PC-3 (cell line): Measurements from ENCODE around the gene RHOB.

Experiments
- CTCF ChIP-seq: fragments of 300-600 bp; sonication (generic); conservative IDR thresholded peaks from 2 replicates; pipeline ENCODE4 v1.5.1; 2017; ENCODE audit warnings: antibody characterized with exemption, low read depth, mild to moderate bottlenecking, low read length
- EZH2 ChIP-seq: fragments of 300-600 bp; sonication (generic); IDR thresholded peaks from one replicate; pipeline ENCODE4 v1.6.1; 2017; ENCODE audit warnings: antibody characterized with exemption, mild to moderate bottlenecking, low read length; ENCODE audit not compliant: unreplicated experiment
- EZH2phosphoT487 ChIP-seq: fragments of 300-600 bp; sonication (generic); IDR thresholded peaks from 2 replicates; pipeline ENCODE4 v1.6.1; 2018; ENCODE audit warnings: mild to moderate bottlenecking, antibody characterized with exemption, low read length, borderline replicate concordance

- no peak for TF ChIP-seq CTCF
- no peak for TF ChIP-seq EZH2
- no peak for TF ChIP-seq EZH2phosphoT487
These were observed 25.4 kb upstream of the RHOB start for GRCh38 chr2:20421336-20421987.
